MCF 10A (cell line): Measurements from ENCODE around the gene ETV2. TPM values are rescaled to one million over a fixed set of nuclear protein-coding genes. Genes with fewer than 3 reads are reported as not detected.
"Not testable (repeated sequence)": the region's sequence is repeated elsewhere in the genome, so short reads cannot be mapped to it uniquely, and the experiment has no call there.

Source experiments
- BruUV-seq: library from RNA; stranded (reverse); fragments of 400-500 nt; replicated peaks from 2 replicates; lab custom pipeline; 2021; lab: Mats Ljungman, UMichigan
- CTCF ChIA-PET: fragments of 300-600 bp; sonication (Branson Sonifier 250); formaldehyde crosslinking; extraction: SDS; loops from one replicate; lab custom pipeline; 2021; ENCODE audit warnings: antibody characterized with exemption, inconsistent platforms; lab: Yijun Ruan, JAX
- POLR2A ChIA-PET: fragments of 300-600, 350-650 bp; sonication (Branson Sonifier 250); formaldehyde crosslinking; extraction: SDS; loops from one replicate; lab custom pipeline; 2020; ENCODE audit warnings: antibody characterized with exemption, inconsistent platforms; lab: Yijun Ruan, JAX
- DNase-seq: peaks from one replicate; pipeline ENCODE4 v3.0.0-alpha.2; 2018; ENCODE audit not compliant: unreplicated experiment
- H3K27ac Mint-ChIP-seq: one replicate; pipeline ENCODE4 v1.8.0; 2022; ENCODE audit warnings: mild to moderate bottlenecking, low read depth, mixed read lengths; ENCODE audit not compliant: unreplicated experiment
- H3K27me3 Mint-ChIP-seq: one replicate; pipeline ENCODE4 v1.8.0; 2022; ENCODE audit warnings: mixed read lengths; ENCODE audit not compliant: insufficient read depth, unreplicated experiment
- H3K36me3 Mint-ChIP-seq: one replicate; pipeline ENCODE4 v1.8.0; 2022; ENCODE audit warnings: mild to moderate bottlenecking, moderate library complexity, mixed read lengths; ENCODE audit not compliant: insufficient read depth, unreplicated experiment
- H3K4me1 Mint-ChIP-seq: one replicate; pipeline ENCODE4 v1.8.0; 2022; ENCODE audit warnings: mixed read lengths; ENCODE audit not compliant: insufficient read depth, unreplicated experiment
- H3K4me3 Mint-ChIP-seq: one replicate; pipeline ENCODE4 v1.8.0; 2022; ENCODE audit warnings: mild to moderate bottlenecking, moderate library complexity, mixed read lengths; ENCODE audit not compliant: unreplicated experiment
- H3K9me3 Mint-ChIP-seq: one replicate; pipeline ENCODE4 v1.8.0; 2022; ENCODE audit warnings: mixed read lengths; ENCODE audit not compliant: unreplicated experiment
- CTCF ChIP-seq: fragments of 200-600 bp; IDR thresholded peaks from one replicate; pipeline ENCODE4 v1.8.0; 2022; ENCODE audit warnings: antibody characterized with exemption, mild to moderate bottlenecking; ENCODE audit not compliant: unreplicated experiment
- intact Hi-C: fragments of 100-400 bp; cut with micrococcal nuclease; formaldehyde crosslinking; loops from 2 replicates; pipeline ENCODE4 v1.14.1; 2022
- total RNA-seq: library from RNA; stranded (reverse); gene quantifications from 2 replicates; pipeline ENCODE4 v1.2.3, GENCODE V29; 2022

The ETV2 gene
- total RNA-seq, 1 experiment from 2014 or later: 0.44 TPM

GRCh38 chr19:35673121-35673804 lies 31.7 kb downstream of the ETV2 start:
- ChIA-PET POLR2A (interaction anchor here (0.6 to 0.7 kb wide), 2 partner anchors 15 to 182 kb away, joined by 3 to 4 read pairs; no protein-coding TSS in a partner anchor), CTCF (interaction anchor here (0.6 to 0.7 kb wide), 3 partner anchors 19 to 26 kb away, joined by 3 to 7 read pairs (median 5); no protein-coding TSS in a partner anchor)
- no peak for TF ChIP-seq CTCF
- BruUV-seq: no TSS peak
- Mint-ChIP-seq H3K27me3 (peaks cover 47% of the 10 kb centered on the region), H3K4me3 (peak overlapping the region; percentile 70), H3K4me1 (peaks cover 6% of the 10 kb centered on the region), H3K9me3 (no peaks in the 10 kb centered on the region), H3K27ac (no peak overlapping the region), H3K36me3 (peaks cover 7% of the 10 kb centered on the region)
- DNase-seq: peak; percentile 61
- intact Hi-C loops: no loop called here

- BruUV-seq: no TSS peak
- H3K27ac Mint-ChIP-seq: no peak overlapping the region
- peaks cover 30% of the 10 kb centered on the region for H3K27me3 Mint-ChIP-seq
- ChIA-PET CTCF (no interaction called here), POLR2A (no interaction called here)
- no peak for TF ChIP-seq CTCF
- intact Hi-C loops: no loop called here
- peaks cover 7% of the 10 kb centered on the region for H3K36me3 Mint-ChIP-seq
- no peak overlapping the region for H3K4me3 Mint-ChIP-seq
- H3K4me1 Mint-ChIP-seq: peaks cover 6% of the 10 kb centered on the region
- DNase-seq: no peak
- no peaks in the 10 kb centered on the region for H3K9me3 Mint-ChIP-seq
Observed at GRCh38 chr19:35675589-35676140, 34.1 kb downstream of the ETV2 start.

- CTCF ChIA-PET: no interaction called here
- TF ChIP-seq CTCF: no peak
- H3K27ac Mint-ChIP-seq: no peak overlapping the region
- no peaks in the 10 kb centered on the region for H3K4me1 Mint-ChIP-seq
- no peak for DNase-seq
- intact Hi-C loops: loop anchor here (5.0 kb wide), 2 partner anchors 132 to 192 kb away; no protein-coding TSS in a partner anchor
- POLR2A ChIA-PET: no interaction called here
- no TSS peak for BruUV-seq
- no peak overlapping the region for H3K4me3 Mint-ChIP-seq
- H3K9me3 Mint-ChIP-seq: no peaks in the 10 kb centered on the region
- H3K27me3 Mint-ChIP-seq: no peaks in the 10 kb centered on the region
- H3K36me3 Mint-ChIP-seq: no peaks in the 10 kb centered on the region
Observed at GRCh38 chr19:35689836-35690235, 48.3 kb downstream of the ETV2 start.

GRCh38 chr19:35691106-35691505 lies 49.6 kb downstream of the ETV2 start:
- H3K4me1 Mint-ChIP-seq, POLR2A ChIA-PET, H3K27ac Mint-ChIP-seq, DNase-seq, H3K36me3 Mint-ChIP-seq, BruUV-seq, H3K27me3 Mint-ChIP-seq, H3K4me3 Mint-ChIP-seq, H3K9me3 Mint-ChIP-seq: not testable (repeated sequence)
- CTCF ChIA-PET: interaction anchor here (0.8 kb wide), 1 partner anchor 143 kb away, joined by 3 read pairs; no protein-coding TSS in a partner anchor
- intact Hi-C loops: loop anchor here (5.0 kb wide), 2 partner anchors 131 to 191 kb away; no protein-coding TSS in a partner anchor
